Gastrocnemius medialis (tissue), 4 donors: ENCODE data around the gene ADGRL3. TPM values are rescaled to one million over a fixed set of nuclear protein-coding genes. Genes with fewer than 3 reads are reported as not detected.

Experiments used
- ATAC-seq, 2 donors: fragments of 150-250 bp; one replicate each; pipeline ENCODE4 v1.9.1; 2016
- DNase-seq, 2 donors: peaks; one replicate each; pipeline ENCODE4 v3.0.0-alpha.2; 2019
- H3K27ac ChIP-seq, 4 donors: fragments of 200-600 bp; sonication (generic); 1 replicate in 1 of 4; 2 replicates in 3 of 4; pipeline ENCODE4 v1.5.1; 2016 to 2018; ENCODE audit warnings: mild to moderate bottlenecking in 2 of 4, moderate library complexity in 1 of 4
- H3K27me3 ChIP-seq, 3 donors: fragments of 200-600 bp; sonication (generic) in 2 of 3; 1 replicate in 1 of 3; 2 replicates in 2 of 3; pipeline versions ENCODE4 v1.5.1 to v1.6.0; 2016 to 2019; ENCODE audit warnings: mild to moderate bottlenecking in 1 of 3, moderate library complexity in 1 of 3
- H3K36me3 ChIP-seq, 2 donors: fragments of 200-600 bp; sonication (generic) in 1 of 2; one replicate each; pipeline ENCODE4 v1.5.1; 2017 to 2018
- H3K4me1 ChIP-seq, 2 donors: fragments of 200-600 bp; sonication (generic) in 1 of 2; one replicate each; pipeline ENCODE4 v1.5.1; 2016 to 2017; ENCODE audit warnings: mild to moderate bottlenecking in 2 of 2
- H3K4me3 ChIP-seq, 4 donors: fragments of 200-600 bp; sonication (generic) in 3 of 4; 1 replicate in 1 of 4; 2 replicates in 3 of 4; pipeline ENCODE4 v1.5.1; 2016 to 2019; ENCODE audit warnings: mild to moderate bottlenecking in 2 of 4
- H3K9me3 ChIP-seq, 3 donors: fragments of 200-600 bp; sonication (generic) in 2 of 3; 1 replicate in 1 of 3; 2 replicates in 2 of 3; pipeline ENCODE4 v1.5.1; 2016 to 2019
- CTCF ChIP-seq, 5 experiments: fragments of 450-650 bp in 3 of 5; fragments of 200-600 bp in 2 of 5; sonication (generic) in 2 of 5; IDR thresholded peaks in 4 of 5; conservative IDR thresholded peaks in 1 of 5; 1 replicate in 4 of 5; 2 replicates in 1 of 5; pipeline ENCODE4 v1.5.1; 2016 to 2019; ENCODE audit warnings: antibody characterized with exemption in 5 of 5, mild to moderate bottlenecking in 3 of 5, moderate library complexity in 3 of 5
- POLR2A ChIP-seq, 2 donors: fragments of 450-650 bp; IDR thresholded peaks; one replicate each; pipeline ENCODE4 v1.6.1; 2017; ENCODE audit warnings: antibody characterized with exemption in 2 of 2, mild to moderate bottlenecking in 2 of 2, moderate library complexity in 2 of 2
- in situ Hi-C, 4 donors: fragments of 200-750 bp; cut with MboI; loops; one replicate each; pipeline versions ENCODE4 v1.15.0 to v1.8.0; 2017; ENCODE audit warnings: low sequenced_read_pairs in 4 of 4
- intact Hi-C: fragments of 100-400 bp; cut with DNase I; formaldehyde crosslinking; loops from one replicate; pipeline ENCODE4 v1.15.1; 2023; ENCODE audit warnings: low total_unique reads
- total RNA-seq, 4 donors: library from RNA; depleted of rRNA; stranded (reverse); fragments of >200 nt; gene quantifications; one replicate each; pipeline versions ENCODE4 v1.1.0 to v1.2.3, GENCODE V29; 2016

Gene ADGRL3
- total RNA-seq, 4 donors from 2014 or later: 0.69 to 2.2 (median 1.1) TPM

GRCh38 chr4:61783050-61783449, 582.9 kb downstream of the ADGRL3 start:
- ATAC-seq: no peak
- H3K4me1 ChIP-seq: no peaks in the 10 kb centered on the region
- TF ChIP-seq POLR2A (IDR thresholded peaks at IDR 0.05) (no peak), CTCF (IDR thresholded peaks at IDR 0.05 in 4 of 5, conservative IDR thresholded peaks at IDR 0.05 in 1 of 5) (no peak)
- H3K27ac ChIP-seq: no peak overlapping the region
- H3K27me3 ChIP-seq: no peaks in the 10 kb centered on the region
- intact Hi-C loops (no loop called here), in situ Hi-C loops (no loop called here)
- H3K4me3 ChIP-seq: no peak overlapping the region
- H3K9me3 ChIP-seq: no peaks in the 10 kb centered on the region
- no peaks in the 10 kb centered on the region for H3K36me3 ChIP-seq
- no peak for DNase-seq

- H3K27ac ChIP-seq: no peak overlapping the region
- H3K27me3 ChIP-seq: no peaks in the 10 kb centered on the region
- DNase-seq (no peak), ATAC-seq (no peak)
- no peak overlapping the region for H3K4me3 ChIP-seq
- in situ Hi-C loops: no loop called here
- H3K4me1 ChIP-seq: no peaks in the 10 kb centered on the region
- intact Hi-C loops: no loop called here
- TF ChIP-seq POLR2A (IDR thresholded peaks at IDR 0.05) (no peak), CTCF (IDR thresholded peaks at IDR 0.05 in 4 of 5, conservative IDR thresholded peaks at IDR 0.05 in 1 of 5) (no peak)
- no peaks in the 10 kb centered on the region for H3K36me3 ChIP-seq
- H3K9me3 ChIP-seq: no peaks in the 10 kb centered on the region
Measured at GRCh38 chr4:61785761-61786160, 585.6 kb downstream of the ADGRL3 start.

- no peak for TF ChIP-seq CTCF (IDR thresholded peaks at IDR 0.05 in 4 of 5, conservative IDR thresholded peaks at IDR 0.05 in 1 of 5)
- TF ChIP-seq POLR2A (IDR thresholded peaks at IDR 0.05): no peak
- no peaks in the 10 kb centered on the region for H3K4me1 ChIP-seq
- no peaks in the 10 kb centered on the region for H3K36me3 ChIP-seq
- no peak overlapping the region for H3K27ac ChIP-seq
- no peak overlapping the region for H3K4me3 ChIP-seq
- H3K27me3 ChIP-seq: no peaks in the 10 kb centered on the region
- ATAC-seq (no peak), DNase-seq (no peak)
- in situ Hi-C loops (no loop called here), intact Hi-C loops (no loop called here)
- H3K9me3 ChIP-seq: no peaks in the 10 kb centered on the region
Measured at GRCh38 chr4:61786211-61786610, 586.1 kb downstream of the ADGRL3 start.

GRCh38 chr4:61795998-61796397, 595.9 kb downstream of the ADGRL3 start:
- no peaks in the 10 kb centered on the region for H3K27me3 ChIP-seq
- in situ Hi-C loops: no loop called here
- TF ChIP-seq CTCF (IDR thresholded peaks at IDR 0.05 in 4 of 5, conservative IDR thresholded peaks at IDR 0.05 in 1 of 5) (no peak), POLR2A (IDR thresholded peaks at IDR 0.05) (no peak)
- no peak for DNase-seq
- H3K9me3 ChIP-seq: no peaks in the 10 kb centered on the region
- intact Hi-C loops: no loop called here
- H3K4me3 ChIP-seq: no peak overlapping the region
- no peaks in the 10 kb centered on the region for H3K4me1 ChIP-seq
- no peaks in the 10 kb centered on the region for H3K36me3 ChIP-seq
- ATAC-seq: no peak
- no peak overlapping the region for H3K27ac ChIP-seq

GRCh38 chr4:61799794-61800193, 599.7 kb downstream of the ADGRL3 start:
- in situ Hi-C loops (no loop called here), intact Hi-C loops (no loop called here)
- ATAC-seq: no peak

More at GRCh38 chr4:61799794-61800193, 599.7 kb downstream of the ADGRL3 start:
- H3K36me3 ChIP-seq: no peaks in the 10 kb centered on the region
- no peaks in the 10 kb centered on the region for H3K9me3 ChIP-seq
- no peak overlapping the region for H3K4me3 ChIP-seq
- no peak for DNase-seq
- H3K27ac ChIP-seq: no peak overlapping the region
- TF ChIP-seq CTCF (IDR thresholded peaks at IDR 0.05 in 4 of 5, conservative IDR thresholded peaks at IDR 0.05 in 1 of 5) (no peak), POLR2A (IDR thresholded peaks at IDR 0.05) (no peak)
- no peaks in the 10 kb centered on the region for H3K4me1 ChIP-seq
- H3K27me3 ChIP-seq: no peaks in the 10 kb centered on the region
